IMR-90 (cell line): ENCODE measurements around the gene TANGO2. TPM values are rescaled to one million over a fixed set of nuclear protein-coding genes. Genes with fewer than 3 reads are reported as not detected.

Experiments
- ATAC-seq: fragments of 200-7000 bp; cut with Tn5 transposase; 2 replicates; pipeline ENCODE4 v1.9.1; 2020; ENCODE audit warnings: low read depth, mild to moderate bottlenecking, moderate library complexity
- BruUV-seq: library from RNA; stranded (reverse); fragments of 400-500 nt; replicated peaks from 2 replicates; lab custom pipeline; 2021; lab: Mats Ljungman, UMichigan
- CTCF ChIA-PET: fragments of 300-600 bp; formaldehyde crosslinking; extraction: SDS; loops from one replicate; lab custom pipeline; 2021; ENCODE audit warnings: antibody characterized with exemption; lab: Yijun Ruan, JAX
- POLR2A ChIA-PET: fragments of 300-600 bp; sonication (Branson Sonifier 250); formaldehyde crosslinking; loops from one replicate; lab custom pipeline; 2022; ENCODE audit warnings: antibody characterized with exemption; ENCODE audit not compliant: unreplicated experiment; lab: Charles Lee
- DNase-seq: peaks from one replicate; pipeline ENCODE4 v3.0.0; 2013
- H2AFZ ChIP-seq: replicated peaks from 2 replicates; pipeline ENCODE3; 2013; ENCODE audit warnings: low read length, mild to moderate bottlenecking; ENCODE audit not compliant: poor library complexity
- H2AK5ac ChIP-seq: 2 replicates; pipeline ENCODE4 v1.6.1; 2013; ENCODE audit warnings: low read depth, low read length, inconsistent platforms
- H2AK9ac ChIP-seq: replicated peaks from 2 replicates; pipeline ENCODE3; 2013; ENCODE audit warnings: mild to moderate bottlenecking, low read depth, low read length, moderate library complexity; ENCODE audit not compliant: poor library complexity
- H2BK120ac ChIP-seq: 2 replicates; pipeline ENCODE4 v1.6.1; 2013; ENCODE audit warnings: low read depth, low read length, inconsistent platforms
- H2BK15ac ChIP-seq: 3 replicates; pipeline ENCODE4 v1.6.1; 2013; ENCODE audit warnings: low read depth, low read length, inconsistent platforms
- H2BK20ac ChIP-seq: 2 replicates; pipeline ENCODE4 v1.6.1; 2013; ENCODE audit warnings: low read depth, mild to moderate bottlenecking, inconsistent platforms, low read length, moderate library complexity
- H2BK5ac ChIP-seq: 2 replicates; pipeline ENCODE4 v1.6.1; 2013; ENCODE audit warnings: mild to moderate bottlenecking, low read depth, low read length, inconsistent platforms; ENCODE audit not compliant: poor library complexity, severe bottlenecking
- H3K14ac ChIP-seq: replicated peaks from 2 replicates; pipeline ENCODE4 v1.6.1; 2013; ENCODE audit warnings: low read depth, low read length, inconsistent platforms
- H3K18ac ChIP-seq: 2 replicates; pipeline ENCODE4 v1.6.1; 2013; ENCODE audit warnings: low read depth, low read length, control low read depth
- H3K23ac ChIP-seq: 2 replicates; pipeline ENCODE4 v1.6.1; 2013; ENCODE audit warnings: low read depth, low read length, inconsistent platforms
- H3K27ac ChIP-seq: 2 replicates; pipeline ENCODE4 v1.5.1; 2013; ENCODE audit warnings: mild to moderate bottlenecking, control low read depth, low read length; ENCODE audit not compliant: insufficient read depth
- H3K27me3 ChIP-seq: 2 replicates; pipeline ENCODE4 v1.6.1; 2013; ENCODE audit warnings: low read length; ENCODE audit not compliant: control insufficient read depth, insufficient read depth
- H3K36me3 ChIP-seq: 2 replicates; pipeline ENCODE4 v1.6.1; 2013; ENCODE audit warnings: low read length, mixed read lengths; ENCODE audit not compliant: control insufficient read depth, insufficient read depth
- H3K4ac ChIP-seq: 2 replicates; pipeline ENCODE4 v1.6.1; 2013; ENCODE audit warnings: low read depth, low read length, inconsistent platforms
- H3K4me1 ChIP-seq: 2 replicates; pipeline ENCODE4 v1.6.1; 2013; ENCODE audit warnings: low read length, mixed read lengths; ENCODE audit not compliant: control insufficient read depth, insufficient read depth
- H3K4me2 ChIP-seq: 2 replicates; pipeline ENCODE4 v1.6.1; 2013; ENCODE audit warnings: low read depth, mild to moderate bottlenecking, control low read depth, low read length, moderate library complexity
- H3K4me3 ChIP-seq: 2 replicates; pipeline ENCODE4 v1.5.1; 2013; ENCODE audit warnings: low read depth, mild to moderate bottlenecking, control low read depth, low read length, moderate library complexity; ENCODE audit not compliant: insufficient read depth
- H3K56ac ChIP-seq: 2 replicates; pipeline ENCODE4 v1.6.1; 2013; ENCODE audit warnings: low read length, inconsistent platforms; ENCODE audit not compliant: insufficient read depth; ENCODE audit errors: extremely low read depth
- H3K79me1 ChIP-seq, 2 experiments: 2 replicates each; pipeline ENCODE4 v1.6.1; 2013; ENCODE audit warnings: low read length in 2 of 2, inconsistent platforms in 1 of 2, low read depth in 1 of 2
- H3K9ac ChIP-seq: 2 replicates; pipeline ENCODE4 v1.6.1; 2013; ENCODE audit warnings: low read depth, low read length, control low read depth
- H3K9me1 ChIP-seq: 2 replicates; pipeline ENCODE4 v1.6.1; 2013; ENCODE audit warnings: low read length, inconsistent platforms; ENCODE audit not compliant: insufficient read depth
- H3K9me3 ChIP-seq: 2 replicates; pipeline ENCODE4 v1.6.1; 2013; ENCODE audit warnings: low read length; ENCODE audit not compliant: control insufficient read depth, insufficient read depth
- H4K20me1 ChIP-seq: 2 replicates; pipeline ENCODE4 v1.6.1; 2013; ENCODE audit warnings: low read length, inconsistent platforms; ENCODE audit not compliant: insufficient read depth
- H4K5ac ChIP-seq: 2 replicates; pipeline ENCODE4 v1.6.1; 2013; ENCODE audit warnings: mild to moderate bottlenecking, low read depth, low read length, control low read depth
- H4K8ac ChIP-seq, 2 experiments: 2 replicates each; pipeline ENCODE4 v1.6.1; 2013; ENCODE audit warnings: low read depth in 2 of 2, low read length in 2 of 2, control low read depth in 1 of 2, inconsistent platforms in 1 of 2
- H4K91ac ChIP-seq: 2 replicates; pipeline ENCODE4 v1.6.1; 2013; ENCODE audit warnings: low read depth, low read length, inconsistent platforms; ENCODE audit not compliant: insufficient read depth
- BHLHE40 ChIP-seq: fragments of 150-350 bp; IDR thresholded peaks from 2 replicates; pipeline ENCODE4 v1.6.1; 2016; ENCODE audit warnings: mild to moderate bottlenecking, low read depth, low read length
- CEBPB ChIP-seq: IDR thresholded peaks from 2 replicates; pipeline ENCODE4 v1.6.1; 2012; ENCODE audit warnings: low read depth, low read length, improper control_type of control experiment
- CHD1 ChIP-seq: IDR thresholded peaks from 2 replicates; pipeline ENCODE4 v1.6.1; 2012; ENCODE audit warnings: low read depth, low read length, improper control_type of control experiment
- CTCF ChIP-seq: conservative IDR thresholded peaks from 2 replicates; pipeline ENCODE4 v1.5.1; 2012; ENCODE audit warnings: mild to moderate bottlenecking, low read depth, low read length, improper control_type of control experiment
- ELK1 ChIP-seq: fragments of 150-350 bp; IDR thresholded peaks from 2 replicates; pipeline ENCODE4 v1.6.1; 2016; ENCODE audit warnings: low read depth, mild to moderate bottlenecking, low read length, moderate library complexity, borderline replicate concordance
- FOS ChIP-seq: fragments of 150-350 bp; IDR thresholded peaks from 2 replicates; pipeline ENCODE4 v1.6.1; 2016; ENCODE audit warnings: low read depth, low read length
- MAFK ChIP-seq: IDR thresholded peaks from 2 replicates; pipeline ENCODE4 v1.6.1; 2012; ENCODE audit warnings: low read depth, low read length, improper control_type of control experiment
- MXI1 ChIP-seq: IDR thresholded peaks from 2 replicates; pipeline ENCODE4 v1.6.1; 2012; ENCODE audit warnings: low read depth, mild to moderate bottlenecking, low read length, moderate library complexity, borderline replicate concordance
- NFE2L2 ChIP-seq: fragments of 150-350 bp; IDR thresholded peaks from 2 replicates; pipeline ENCODE4 v1.6.1; 2016; ENCODE audit warnings: low read depth, mild to moderate bottlenecking, low read length
- POLR2A ChIP-seq: IDR thresholded peaks from 2 replicates; pipeline ENCODE4 v1.6.1; 2012; ENCODE audit warnings: mild to moderate bottlenecking, low read depth, low read length
- RAD21 ChIP-seq: IDR thresholded peaks from 2 replicates; pipeline ENCODE4 v1.6.1; 2012; ENCODE audit warnings: low read length, improper control_type of control experiment
- RCOR1 ChIP-seq: IDR thresholded peaks from 2 replicates; pipeline ENCODE4 v1.6.1; 2012; ENCODE audit warnings: mild to moderate bottlenecking, low read length, improper control_type of control experiment; ENCODE audit not compliant: insufficient replicate concordance
- RFX5 ChIP-seq: IDR thresholded peaks from 2 replicates; pipeline ENCODE4 v1.8.0; 2012; ENCODE audit warnings: low read depth, mild to moderate bottlenecking, low read length, moderate library complexity
- SMC3 ChIP-seq: fragments of 150-350 bp; IDR thresholded peaks from 2 replicates; pipeline ENCODE4 v1.6.1; 2016; ENCODE audit warnings: low read depth, mild to moderate bottlenecking, antibody characterized with exemption, low read length, moderate library complexity
- WGBS, 2 experiments: methylation state at CpG; one replicate each; pipeline versions ENCODE4 v1.1.5 to v1.1.7; 2013; ENCODE audit warnings: missing lambda C conversion rate in 2 of 2; ENCODE audit not compliant: insufficient read length in 1 of 2; ENCODE audit errors: extremely low coverage in 2 of 2; 5-methylcytosine and 5-hydroxymethylcytosine counted together
- dilution Hi-C: fragments of 300-500 bp; cut with HindIII; formaldehyde crosslinking; loops from one replicate; pipeline ENCODE4 v1.14.3; 2018; ENCODE audit warnings: low sequenced_read_pairs; ENCODE audit not compliant: unreplicated experiment
- in situ Hi-C: fragments of 300-500 bp; cut with MboI; formaldehyde crosslinking; loops from 3 replicates; pipeline ENCODE4 v1.14.3; 2019; ENCODE audit warnings: low sequenced_read_pairs, inconsistent platforms, mixed read lengths
- intact Hi-C: fragments of 100-400 bp; cut with micrococcal nuclease; formaldehyde crosslinking; loops from 2 replicates; pipeline ENCODE4 v1.10.0; 2022
- polyA plus RNA-seq, 3 experiments: library from polyadenylated mRNA; depleted of rRNA; stranded (reverse); fragments of >200 nt; gene quantifications; 2 replicates each; pipeline ENCODE4 v1.2.3, GENCODE V29; 2012; ENCODE audit warnings: low replicate concordance in 1 of 3
- total RNA-seq: library from RNA; depleted of rRNA; stranded (reverse); fragments of >200 nt; gene quantifications from 2 replicates; pipeline ENCODE4 v1.2.3, GENCODE V29; 2012
- TF ChIP-seq, protein P1 (sequence below): fragments of 150-350 bp; IDR thresholded peaks from 2 replicates; pipeline ENCODE4 v1.6.1; 2017; ENCODE audit warnings: mild to moderate bottlenecking, antibody characterized with exemption, low read length, low read depth

TANGO2 gene
- total and polyA plus RNA-seq, 2 of the 4 experiments (the other 2 are of a cell fraction), result 45.1 to 75.1 TPM

DNA sequence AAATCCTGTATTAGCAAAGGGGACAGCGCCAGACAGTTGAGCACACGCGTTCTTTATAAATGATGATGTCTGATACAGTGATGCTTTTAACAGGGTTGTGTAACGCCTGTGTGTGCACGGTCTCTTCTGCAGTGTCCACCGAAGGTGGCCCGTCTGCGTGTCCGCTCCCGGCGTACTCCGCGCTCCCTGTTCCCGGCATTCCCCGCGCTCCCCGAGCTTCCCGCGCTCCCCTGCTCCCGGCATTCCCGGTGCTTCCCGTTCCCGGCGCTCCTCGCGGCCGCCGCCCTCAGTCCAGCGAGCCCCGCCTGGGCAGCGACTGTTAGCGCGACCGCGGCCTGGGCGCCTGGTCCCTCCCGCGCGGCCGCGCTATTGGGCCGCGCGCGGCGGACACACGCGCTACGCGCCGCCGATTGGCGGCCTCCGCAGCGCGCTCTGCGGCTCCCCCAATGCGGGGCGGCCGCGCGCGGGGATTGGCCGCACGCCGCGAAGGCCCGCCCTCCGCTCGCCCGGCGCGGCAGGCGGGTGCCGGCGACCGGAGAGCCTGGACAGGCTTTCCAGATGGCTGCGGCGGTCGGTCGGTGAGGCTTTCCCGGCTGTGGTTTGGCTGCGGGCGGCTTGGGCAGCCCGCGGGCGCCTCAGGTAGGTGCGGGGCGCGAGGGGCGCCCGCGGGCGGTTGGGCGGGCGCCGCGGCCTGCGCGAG, 59.0 kb downstream of the TANGO2 start, which contains the start of gene DGCR8:
Gene DGCR8 (plus strand): TSS at position 497 of the 700 bp plus-strand sequence. CDS start 5,723 bp downstream, outside the sequence.
- ATAC-seq (peak; percentile 93), DNase-seq (peak; percentile 93)
- Histone ChIP-seq H2AK5ac (peak within 1 kb of the TSS; percentile 99), H3K27ac (peak within 1 kb of the TSS; percentile 87), H3K27me3 (no peaks in the 10 kb centered on the region), H3K4me1 (peaks cover 16% of the 10 kb centered on the region), H2AFZ (peak within 1 kb of the TSS; percentile 93), H2BK5ac (peak within 1 kb of the TSS; percentile 90), H3K36me3 (no peaks in the 10 kb centered on the region), H3K9me1 (peaks cover 28% of the 10 kb centered on the region), H3K23ac (peak within 1 kb of the TSS; percentile 100), H3K4ac (peak within 1 kb of the TSS; percentile 98), H3K4me2 (peak within 1 kb of the TSS; percentile 97), H2BK20ac (peak within 1 kb of the TSS; percentile 14; the same call in 1 of the 2 replicates), H3K18ac (peak within 1 kb of the TSS; percentile 98), H3K4me3 (peak within 1 kb of the TSS; percentile 83), H3K9ac (peak within 1 kb of the TSS; percentile 96), H4K91ac (peak within 1 kb of the TSS; percentile 96), H2BK15ac (peak within 1 kb of the TSS; percentile 30; the same call in 1 of the 3 replicates), H2AK9ac (peak within 1 kb of the TSS; percentile 100), H3K56ac (peak within 1 kb of the TSS; percentile 99), H4K20me1 (peaks cover 41% of the 10 kb centered on the region), H4K8ac (peak within 1 kb of the TSS; percentile 92 to 100), H3K9me3 (no peaks in the 10 kb centered on the region), H4K5ac (peak within 1 kb of the TSS; percentile 100), H3K14ac (peak within 1 kb of the TSS; percentile 100), H3K79me1 (peaks cover 4 to 34% of the 10 kb centered on the region in 2 experiments), H2BK120ac (peak within 1 kb of the TSS; percentile 87)
- POLR2A ChIA-PET, result no interaction called here
- no TSS peak for BruUV-seq
- intact Hi-C loops (no loop called here), dilution Hi-C loops (no loop called here), in situ Hi-C loops (no loop called here)
- WGBS, 2 experiments, result 1% methylated on average over 25 of the region's 100 CpGs; no CpG with 5 or more reads in 1 of the 2 experiments
- CTCF ChIA-PET, result no interaction called here
- TF ChIP-seq NFE2L2 (no peak), CTCF (no peak), BHLHE40 (no peak), ELK1 (no peak), CEBPB (peak; percentile 80), FOS (0 out of 2 replicates have a peak, but pooled peaks have one; percentile 53), SMC3 (no peak), RAD21 (no peak), MAFK (no peak), POLR2A (peak; percentile 69), RFX5 (no peak), CHD1 (no peak), MXI1 (peak; percentile 81), RCOR1 (no peak)
- TF ChIP-seq, protein P1, sequence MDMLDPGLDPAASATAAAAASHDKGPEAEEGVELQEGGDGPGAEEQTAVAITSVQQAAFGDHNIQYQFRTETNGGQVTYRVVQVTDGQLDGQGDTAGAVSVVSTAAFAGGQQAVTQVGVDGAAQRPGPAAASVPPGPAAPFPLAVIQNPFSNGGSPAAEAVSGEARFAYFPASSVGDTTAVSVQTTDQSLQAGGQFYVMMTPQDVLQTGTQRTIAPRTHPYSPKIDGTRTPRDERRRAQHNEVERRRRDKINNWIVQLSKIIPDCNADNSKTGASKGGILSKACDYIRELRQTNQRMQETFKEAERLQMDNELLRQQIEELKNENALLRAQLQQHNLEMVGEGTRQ, result peak; percentile 51
